ENCODE results near the gene LRRC14B.
A peak's percentile ranks its signal among the peaks of the same experiment; 100 is the strongest.

LRRC14B gene

DNA sequence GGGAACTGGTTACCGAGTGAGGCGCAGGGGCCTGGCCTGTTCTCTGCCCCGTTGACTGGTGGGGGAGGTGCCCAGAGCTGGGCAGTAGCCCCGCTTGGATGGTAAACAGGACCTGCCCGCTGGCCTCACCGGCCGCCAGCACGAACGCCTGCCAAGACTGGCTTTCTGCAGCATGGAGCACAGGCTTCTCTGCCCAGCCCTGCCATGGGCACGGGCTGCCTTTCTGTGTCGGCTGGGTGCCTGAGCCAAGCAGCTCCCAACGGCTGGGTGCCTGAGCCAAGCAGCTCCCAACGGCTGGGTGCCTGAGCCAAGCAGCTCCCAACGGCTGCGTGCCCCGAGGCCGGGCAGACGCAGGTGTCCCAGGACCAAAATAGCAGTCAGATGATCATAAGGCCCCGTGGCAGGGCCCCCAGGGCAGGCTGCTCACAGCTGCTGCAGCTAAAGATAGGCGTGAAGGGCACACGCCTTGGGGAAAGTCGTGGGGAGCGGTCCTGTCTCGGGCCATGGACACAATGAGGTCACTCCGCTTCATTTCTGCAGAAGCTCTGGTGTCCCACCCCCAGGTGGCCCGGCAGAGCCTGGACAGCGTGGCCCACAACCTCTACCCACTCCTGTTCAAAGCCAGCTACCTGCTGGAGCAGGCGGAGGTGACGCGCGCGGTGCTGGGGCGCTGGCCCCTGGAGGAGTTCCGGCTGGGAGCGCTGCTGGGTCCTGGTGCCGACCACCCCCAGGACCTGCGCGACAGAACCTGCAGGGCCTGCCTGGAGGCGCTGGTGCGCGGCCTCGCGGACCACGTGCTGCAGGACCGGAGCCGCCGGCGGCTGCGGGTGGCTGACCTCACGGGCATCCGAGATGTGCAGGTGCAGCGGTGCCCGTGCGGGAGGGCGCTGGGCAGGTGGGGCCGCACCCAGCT, at the start of gene LRRC14B:
LRRC14B (plus strand) TSS at position 460 of the 913 bp plus-strand sequence; CDS start at position 504, 44 bp downstream.
- DNase-seq = peak; percentile 80

DNA sequence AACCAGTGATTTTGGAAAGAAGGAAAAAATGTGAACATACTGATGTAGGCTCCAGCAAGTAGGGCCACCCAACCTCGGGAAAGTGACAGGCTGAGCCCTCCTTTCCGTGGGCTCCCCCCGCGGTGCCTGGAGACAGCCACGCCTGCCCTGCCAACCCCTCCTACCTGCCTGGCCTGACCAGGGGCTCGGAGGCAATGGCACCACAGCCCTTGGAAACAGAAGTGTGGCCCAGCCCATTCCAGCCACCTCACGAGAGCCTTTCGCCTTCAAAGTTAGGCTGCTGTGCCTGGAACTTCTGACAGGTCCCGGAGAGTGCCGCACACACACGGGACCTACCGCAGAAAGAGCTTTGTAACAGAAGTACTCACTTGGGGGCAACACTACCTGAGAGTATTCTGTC, 49.5 kb upstream of the LRRC14B start:
- no peak for DNase-seq

DNA sequence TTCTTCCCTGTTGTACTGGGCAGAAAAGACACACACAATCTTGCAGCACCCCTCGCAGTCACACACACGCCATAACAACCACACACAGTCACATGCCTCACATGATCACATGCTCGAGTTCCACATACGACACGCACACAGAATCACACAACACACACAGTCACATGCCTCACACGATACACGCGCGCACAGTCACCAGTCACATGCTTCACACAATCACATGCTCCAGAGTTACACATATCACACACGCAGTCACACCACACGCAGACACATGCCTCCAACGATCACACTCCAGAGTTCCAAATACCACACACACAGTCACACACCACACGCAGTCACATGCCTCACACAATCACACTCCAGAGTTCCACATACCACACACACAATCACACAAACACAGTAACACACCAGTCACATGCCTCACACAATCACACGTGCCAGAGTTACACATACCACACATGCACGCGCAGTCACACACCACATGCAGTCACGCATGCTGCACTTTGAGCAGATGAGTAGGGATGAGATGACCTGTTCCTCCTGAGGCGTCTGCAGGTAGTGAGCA, 49.0 kb upstream of the LRRC14B start:
- no peak for DNase-seq

DNA sequence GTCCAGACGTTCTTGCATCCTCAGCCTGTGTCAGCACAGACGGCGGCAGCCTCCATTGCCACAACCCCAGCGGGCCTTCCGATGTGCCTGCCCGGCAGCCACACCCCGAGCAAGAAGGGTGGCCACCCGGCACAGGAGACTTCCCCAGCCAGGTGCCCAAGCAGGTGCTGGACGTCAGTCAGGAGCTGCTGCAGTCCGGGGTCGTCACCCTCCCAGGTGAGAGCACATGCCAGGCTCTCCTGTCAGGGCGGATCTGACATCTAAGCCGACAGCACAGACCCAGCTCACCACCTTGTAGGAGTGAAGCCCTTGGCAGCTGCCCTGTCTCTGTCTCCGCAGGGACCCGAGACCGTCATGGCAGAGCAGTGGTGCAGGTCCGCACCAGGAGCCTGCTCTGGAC, 48.3 kb upstream of the LRRC14B start:
- no peak for DNase-seq

DNA sequence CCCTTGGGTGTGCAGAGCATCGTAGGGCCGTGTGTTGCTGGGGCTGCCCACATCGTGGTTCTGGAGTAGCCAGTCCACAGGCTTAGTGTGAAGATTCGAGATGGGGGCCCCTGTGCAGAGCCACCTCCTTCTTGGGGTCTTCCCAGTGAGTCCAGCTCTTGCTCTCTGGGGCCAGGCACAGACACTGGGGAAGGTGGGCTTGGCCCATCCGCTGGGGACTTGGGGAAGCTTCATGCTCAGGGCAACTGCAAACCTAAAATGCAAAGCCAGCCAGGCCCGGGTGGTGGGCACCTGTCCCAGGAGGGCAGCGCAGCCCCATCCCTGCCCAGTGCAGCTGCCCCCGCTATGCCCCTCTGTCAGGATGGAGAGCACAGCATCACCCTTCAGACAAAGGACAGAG, 46.4 kb upstream of the LRRC14B start:
- no peak for DNase-seq

DNA sequence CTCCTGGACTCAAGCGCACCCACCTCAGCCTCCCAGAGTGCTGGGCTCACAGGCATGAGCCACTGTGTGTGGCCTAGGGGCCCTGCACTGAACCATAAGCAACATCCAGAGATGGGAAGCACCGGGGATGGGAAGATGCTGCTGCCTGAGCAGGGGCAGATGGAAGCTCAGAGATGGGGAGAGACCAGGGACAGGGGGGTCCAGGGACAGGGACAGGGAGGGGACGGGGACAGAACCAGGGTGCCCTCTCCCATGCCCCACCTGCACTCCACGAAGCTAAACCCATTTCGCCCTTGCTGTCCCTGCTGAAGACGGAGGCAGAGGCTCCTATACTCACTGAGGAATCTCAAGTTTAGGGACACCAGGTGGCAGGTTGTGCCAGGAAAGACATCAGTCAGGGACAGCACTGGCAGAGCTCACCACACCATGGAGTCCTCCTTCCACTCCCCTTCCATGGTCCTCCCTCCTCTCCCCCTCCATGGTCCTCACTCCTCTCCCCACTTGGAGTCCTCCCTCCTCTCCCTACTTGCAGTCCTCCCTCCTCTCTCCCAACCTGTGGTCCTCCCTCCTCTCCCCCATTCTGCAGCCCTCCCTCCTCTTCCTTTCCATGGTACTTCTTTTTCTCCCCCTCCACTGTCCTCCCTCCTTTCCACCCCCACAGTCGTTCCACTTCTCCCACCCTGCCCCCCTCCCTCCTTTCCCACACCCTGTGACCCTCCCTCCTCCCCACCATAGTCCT, 45.5 kb upstream of the LRRC14B start:
- no peak for DNase-seq

DNA sequence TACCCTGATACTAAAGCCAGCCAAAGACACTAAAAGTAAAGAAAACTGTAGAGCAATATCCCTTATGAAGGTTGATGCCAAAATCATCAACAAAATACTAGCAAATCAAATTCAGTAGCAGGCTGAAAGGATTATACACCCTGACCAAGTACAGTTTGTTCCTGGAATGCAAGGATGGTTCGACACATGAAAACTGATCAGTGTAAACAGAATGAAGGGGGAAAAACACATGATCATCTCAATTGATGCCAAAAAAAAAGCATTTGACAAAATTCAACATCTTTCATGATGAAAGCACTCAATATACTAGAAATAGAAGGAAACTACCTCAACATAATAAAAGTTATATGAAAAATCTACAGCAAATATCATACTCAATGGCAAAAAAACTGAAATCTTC, 43.5 kb upstream of the LRRC14B start:
- DNase-seq = no peak

DNA sequence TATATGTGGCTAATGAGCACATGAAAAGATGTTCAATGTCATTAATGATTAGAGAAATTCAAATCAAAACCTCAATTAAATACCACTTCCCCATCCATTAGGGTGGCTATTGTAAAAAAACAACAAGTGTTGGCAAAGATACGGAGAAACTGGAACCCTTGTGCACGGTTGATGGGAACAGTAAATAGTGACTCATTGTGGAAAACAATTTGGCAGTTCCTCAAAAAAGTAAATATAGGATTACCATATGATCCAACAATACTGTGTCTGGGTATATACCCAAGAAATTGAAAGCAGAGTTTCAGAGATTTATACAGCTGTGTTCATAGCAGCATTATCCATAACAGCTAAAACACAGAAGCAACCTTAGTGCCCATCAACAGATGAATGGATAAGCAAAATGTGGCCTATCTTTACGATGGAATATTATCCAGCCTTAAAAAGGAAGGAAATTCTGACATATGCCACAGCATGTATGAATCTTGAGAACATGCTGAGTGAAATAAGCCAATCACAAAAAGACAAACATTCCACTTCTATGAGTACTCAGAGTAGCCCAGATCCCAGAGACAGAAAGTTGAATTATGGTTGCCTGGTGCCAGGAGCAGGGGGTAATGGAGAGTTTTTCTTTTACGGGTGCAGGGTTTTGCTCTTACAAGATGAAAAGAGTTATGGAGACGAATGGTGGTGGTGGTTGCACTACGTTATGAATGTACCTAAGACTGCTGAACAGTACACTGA, 41.4 kb upstream of the LRRC14B start:
- DNase-seq = no peak

DNA sequence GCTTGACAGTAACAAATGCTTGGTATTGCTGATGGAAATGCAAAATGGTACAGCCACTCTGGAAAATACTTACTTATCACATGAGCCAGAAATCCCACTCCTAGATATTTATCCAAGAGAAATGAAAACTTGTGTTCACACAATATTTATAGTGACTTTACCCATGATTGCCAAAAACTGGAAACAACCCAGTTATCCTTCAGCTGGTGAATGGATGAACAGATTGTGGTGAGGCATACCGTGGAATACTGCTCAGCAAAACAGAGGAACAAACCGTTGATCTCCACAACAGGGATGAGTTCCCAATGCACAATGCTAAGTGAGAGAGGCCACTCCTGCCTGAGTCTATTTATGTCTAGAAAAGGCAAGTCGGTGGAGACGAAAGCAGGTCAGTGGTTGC, 40.5 kb upstream of the LRRC14B start:
- no peak for DNase-seq

DNA sequence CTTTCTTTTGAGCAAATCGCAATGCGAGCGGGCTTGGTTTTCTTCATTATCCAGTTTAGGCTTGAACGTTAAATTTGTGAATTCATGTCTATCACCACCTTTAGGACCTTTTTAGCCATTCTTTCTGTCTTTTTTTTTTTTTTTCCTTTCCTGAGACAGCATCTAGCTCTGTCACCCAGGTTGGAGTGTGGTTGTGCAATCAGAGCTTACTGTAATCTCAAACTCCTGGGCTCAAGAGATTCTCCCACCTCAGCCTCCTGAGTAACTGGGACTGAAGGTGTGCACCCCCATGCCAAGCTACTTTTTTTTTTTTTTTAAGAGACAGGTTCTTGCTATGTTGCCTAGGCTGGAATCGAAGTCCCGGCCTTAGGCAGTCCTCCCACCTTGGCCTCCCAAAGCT, 39.2 kb upstream of the LRRC14B start:
- no peak for DNase-seq

DNA sequence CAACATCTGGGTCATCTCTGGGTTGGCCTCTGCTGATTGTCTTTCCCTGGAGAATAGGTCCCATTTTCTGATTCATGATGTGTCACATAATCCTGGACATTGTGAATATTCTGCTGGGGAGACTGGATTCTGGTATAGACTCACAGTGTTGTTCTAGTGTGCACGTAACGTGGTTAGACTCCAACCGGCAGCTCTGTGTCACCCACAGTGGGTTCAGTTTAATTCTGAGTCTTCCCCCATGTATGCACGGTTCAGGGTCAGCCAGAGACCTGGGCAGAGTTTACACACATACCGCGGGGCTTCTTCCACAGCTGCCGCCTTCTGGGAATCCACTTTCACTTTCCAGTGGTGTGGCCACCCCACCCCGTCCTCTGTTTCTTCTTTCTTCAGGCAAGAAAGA, 38.0 kb upstream of the LRRC14B start:
- DNase-seq = no peak

DNA sequence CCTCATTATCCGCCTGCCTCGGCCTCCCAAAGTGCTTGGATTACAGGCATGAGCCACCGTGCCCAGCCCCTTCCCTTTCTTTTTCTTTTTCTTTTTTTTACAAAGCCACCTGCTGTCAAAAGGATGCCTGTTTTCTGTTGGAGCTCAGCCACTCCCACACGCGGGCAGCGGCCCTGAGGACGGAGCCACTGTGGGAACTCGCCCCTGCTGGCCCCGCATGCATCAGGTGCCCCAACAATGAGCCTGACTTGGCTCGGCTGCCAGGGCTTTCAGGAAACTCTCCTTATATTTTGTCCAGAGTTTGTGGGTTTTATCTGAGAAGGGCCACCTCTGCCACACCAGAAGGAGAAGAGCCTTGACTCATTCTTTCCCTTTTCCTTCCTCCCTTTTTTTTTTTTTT, 37.1 kb upstream of the LRRC14B start:
- DNase-seq = no peak

DNA sequence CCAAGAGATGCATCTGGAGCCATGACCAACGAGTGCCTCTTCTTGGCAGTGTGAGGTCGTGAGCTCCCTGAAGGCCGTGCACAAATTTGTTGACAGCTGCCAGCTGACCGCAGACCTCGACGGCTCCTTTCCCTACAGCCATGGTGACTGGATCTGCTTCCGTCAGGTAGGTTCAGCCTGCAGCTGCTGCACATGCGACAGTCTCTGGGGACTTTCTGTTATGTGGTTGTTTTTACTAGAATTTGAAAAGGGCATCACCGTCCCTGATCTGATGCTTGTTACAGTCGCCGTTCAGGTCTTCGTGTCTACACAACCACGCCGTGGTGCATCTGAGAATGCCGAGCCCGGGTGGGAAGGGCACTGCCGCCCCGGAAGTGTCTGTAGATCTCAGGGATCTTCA, 36.5 kb upstream of the LRRC14B start:
- DNase-seq = no peak

DNA sequence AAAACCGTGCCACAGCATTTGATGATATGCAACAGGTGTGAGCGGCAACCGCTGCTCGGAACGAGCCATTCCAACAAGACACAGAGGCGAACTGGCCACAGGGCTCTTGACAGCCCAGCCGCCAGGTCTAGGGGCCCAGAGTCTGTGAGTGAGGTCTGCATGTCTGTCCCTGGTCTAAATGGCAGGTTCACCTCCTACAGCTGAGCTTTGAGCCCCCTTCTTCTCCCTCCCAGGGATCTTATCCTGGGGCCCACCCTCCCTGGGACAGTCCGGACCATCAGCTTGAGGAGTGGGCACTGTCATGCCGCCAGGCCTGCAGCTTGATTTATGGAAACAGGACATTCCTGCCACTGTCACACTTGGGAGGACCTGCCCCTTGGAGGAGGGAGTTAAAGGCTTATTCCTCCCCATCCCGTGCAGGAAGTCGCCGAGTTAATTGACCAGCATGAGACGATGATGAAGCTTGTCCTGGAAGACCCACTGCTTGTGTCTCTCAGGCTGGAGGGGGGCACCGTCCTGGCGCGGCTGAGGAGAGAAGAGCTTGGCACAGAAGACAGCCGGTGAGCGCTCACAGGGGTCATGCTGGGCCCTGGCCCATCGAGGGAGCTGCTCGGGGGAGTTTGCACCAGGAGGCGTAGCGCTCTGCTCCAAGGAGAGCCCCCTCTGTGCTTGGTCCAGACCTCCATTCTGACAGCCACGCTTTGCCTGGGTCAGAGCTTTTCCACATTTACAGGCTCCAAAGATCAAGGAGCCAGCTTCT, 35.5 kb upstream of the LRRC14B start:
- no peak for DNase-seq

DNA sequence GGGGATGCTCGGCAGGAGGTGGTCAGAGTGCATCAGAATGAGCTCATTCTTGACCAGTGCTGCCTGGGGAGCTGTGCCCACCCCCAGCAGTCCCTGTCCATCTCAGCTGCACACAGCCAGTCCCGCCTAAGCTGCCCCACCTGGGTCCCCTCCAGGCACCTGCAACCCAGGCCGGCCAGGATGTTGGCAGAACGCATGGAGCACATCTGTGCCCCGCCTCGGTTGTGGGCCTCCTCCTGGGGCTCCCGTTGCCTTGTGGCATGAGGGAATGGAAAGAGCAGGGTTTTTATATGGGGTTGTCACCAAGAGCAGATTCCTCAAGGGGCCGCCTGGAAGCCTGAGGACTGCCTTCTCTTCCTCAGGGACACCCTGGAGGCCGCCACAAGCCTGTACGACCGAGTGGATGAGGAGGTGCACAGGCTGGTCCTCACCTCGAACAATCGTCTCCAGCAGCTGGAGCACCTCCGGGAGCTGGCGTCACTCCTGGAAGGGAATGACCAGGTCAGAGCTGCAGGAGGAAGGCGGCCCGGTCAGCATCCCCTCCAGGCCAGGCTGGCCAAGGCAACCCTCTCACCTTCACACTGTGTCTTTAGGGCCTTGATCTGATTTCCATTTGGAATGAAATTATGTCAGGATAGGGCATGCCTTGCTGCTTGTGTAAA, 34.8 kb upstream of the LRRC14B start:
- no peak for DNase-seq

DNA sequence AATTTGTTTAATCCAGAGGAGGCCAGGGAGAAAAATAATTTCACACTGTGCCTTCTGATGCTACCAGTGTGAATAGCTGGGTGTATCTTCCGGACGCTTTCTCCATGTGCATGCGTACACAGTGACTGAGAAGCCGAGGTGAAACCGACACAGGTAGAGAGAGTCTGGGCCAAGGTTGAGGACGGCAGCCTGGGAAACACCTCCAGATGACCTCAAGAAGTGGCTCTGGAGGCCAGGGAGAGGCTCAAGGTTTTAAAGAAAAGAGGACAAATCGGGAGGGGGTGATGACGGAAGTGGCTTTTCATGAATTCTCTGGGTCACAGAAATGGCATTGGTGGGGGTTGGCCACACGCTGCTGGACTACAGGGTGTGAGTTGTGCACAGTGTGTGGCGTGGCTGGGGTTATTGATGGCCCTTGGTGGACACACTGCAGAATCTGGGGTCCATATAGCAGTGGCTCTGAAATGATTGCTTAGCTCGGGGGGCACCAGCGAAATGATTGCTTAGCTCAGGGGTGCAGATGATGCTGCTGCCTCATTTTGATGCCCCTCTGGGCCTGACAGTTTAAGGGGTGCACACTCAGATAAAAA, 34.1 kb upstream of the LRRC14B start:
- DNase-seq = no peak

DNA sequence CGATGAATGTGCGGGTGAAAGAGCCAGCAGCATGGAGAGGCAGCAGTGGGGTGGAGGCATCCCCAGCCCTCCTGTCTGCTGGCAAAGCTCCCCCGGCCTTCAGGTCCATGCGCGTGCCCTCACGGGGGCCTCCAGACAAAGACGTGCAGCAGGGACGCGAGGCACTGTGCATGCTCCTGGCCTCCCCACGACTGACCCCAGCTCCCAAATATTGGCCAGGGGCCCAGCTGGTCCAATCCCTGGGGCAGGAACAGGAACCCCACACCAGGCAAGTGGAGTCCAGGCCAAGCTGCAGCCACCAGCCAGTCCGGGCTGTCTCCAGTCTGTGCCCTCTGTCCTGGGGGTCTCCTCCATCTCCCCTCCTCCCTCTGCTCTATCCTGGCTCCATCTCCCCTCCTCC, 33.5 kb upstream of the LRRC14B start:
- DNase-seq = no peak

DNA sequence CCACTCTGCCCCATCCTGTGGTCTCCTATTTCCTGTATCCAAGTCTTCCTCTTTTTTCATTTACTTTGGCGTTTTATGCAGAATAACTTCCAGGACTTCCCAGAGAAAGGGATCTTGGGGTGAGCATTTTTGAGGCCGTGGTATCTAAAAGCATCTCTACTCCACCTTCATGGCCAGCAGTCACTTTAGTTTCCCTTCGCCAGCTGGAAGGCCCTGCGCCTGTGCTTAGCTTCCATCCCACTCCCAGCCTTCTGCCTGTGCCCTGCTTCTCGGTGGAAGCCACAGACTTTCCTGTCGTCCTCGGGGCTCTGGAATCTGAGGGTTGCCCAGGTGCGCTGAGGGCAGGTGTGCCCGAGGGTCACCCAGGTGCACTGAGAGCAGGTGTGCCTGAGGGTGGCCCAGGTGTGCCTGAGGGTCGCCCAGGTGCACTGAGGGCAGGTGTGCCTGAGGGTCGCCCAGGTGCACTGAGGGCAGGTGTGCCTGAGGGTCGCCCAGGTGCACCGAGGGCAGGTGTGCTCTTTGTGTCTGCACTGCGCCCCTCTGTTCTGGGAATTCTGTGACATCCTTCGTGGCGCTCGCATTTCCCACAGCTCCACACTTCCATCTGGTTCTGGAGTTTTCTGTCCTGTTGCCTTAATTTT, 32.4 kb upstream of the LRRC14B start:
- DNase-seq = no peak

DNA sequence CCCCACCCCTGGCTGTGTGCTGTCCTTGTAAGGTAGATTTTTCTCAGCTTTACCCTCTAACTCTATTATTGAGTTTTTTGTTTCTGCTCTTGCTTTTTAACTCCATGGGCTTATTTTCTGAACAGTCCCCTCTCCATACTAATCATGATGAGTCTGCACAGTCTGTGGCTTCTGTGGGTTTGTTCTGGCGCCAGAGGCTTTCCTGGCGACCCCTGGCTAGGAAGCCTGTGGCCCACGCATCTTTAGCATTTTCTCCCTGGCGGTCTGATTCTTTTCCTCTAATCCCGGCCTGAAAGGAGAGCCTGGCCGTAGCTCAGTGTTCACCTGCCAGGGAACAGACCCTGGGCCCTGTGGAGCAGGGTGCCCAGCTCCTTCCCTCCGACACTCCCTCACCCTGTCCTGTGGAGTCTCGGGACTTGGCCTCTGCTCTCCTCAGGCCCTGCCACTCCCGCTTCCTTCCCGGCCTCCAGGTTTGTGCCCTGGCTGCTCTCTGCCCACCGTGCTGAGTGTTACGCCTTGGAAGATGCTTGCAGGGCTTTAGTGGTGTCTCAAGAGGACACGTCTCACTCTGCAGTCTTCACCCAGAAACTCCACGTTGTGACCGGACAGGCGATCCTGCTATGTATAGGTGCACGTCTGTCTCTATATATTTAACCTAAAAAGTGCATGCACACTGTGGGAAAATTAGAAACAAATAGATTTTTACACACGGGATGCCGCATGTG, 31.7 kb upstream of the LRRC14B start:
- no peak for DNase-seq

DNA sequence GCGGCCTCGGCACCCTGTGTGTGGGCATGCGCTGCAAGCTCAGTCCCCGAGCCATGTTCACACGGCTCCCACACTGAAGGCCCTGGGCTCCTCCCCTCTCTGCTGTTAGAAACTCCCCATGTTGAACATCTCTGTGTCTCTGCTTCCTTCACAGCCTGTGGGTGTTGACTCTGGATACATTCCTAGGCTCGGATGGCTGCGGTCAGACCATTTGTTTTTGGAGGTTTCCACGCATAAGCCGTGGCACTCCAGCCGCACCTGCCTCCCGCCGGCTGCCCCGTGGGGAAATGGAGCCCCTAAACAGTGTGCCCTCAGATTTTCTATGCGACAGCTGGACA, 31.2 kb upstream of the LRRC14B start:
- DNase-seq = no peak
